Breast epithelium (tissue), 4 donors: ENCODE data around the gene ATG101. TPM values are rescaled to one million over a fixed set of nuclear protein-coding genes. Genes with fewer than 3 reads are reported as not detected.

Experiments
- DNase-seq, 2 donors: peaks; one replicate each; pipeline ENCODE4 v3.0.0-alpha.2; 2019; ENCODE audit warnings: low spot score in 2 of 2
- H3K27ac ChIP-seq, 2 donors: fragments of 200-600 bp; sonication (generic) in 1 of 2; one replicate each; pipeline ENCODE4 v1.5.1; 2016 to 2019; ENCODE audit warnings: mild to moderate bottlenecking in 1 of 2
- H3K27me3 ChIP-seq, 2 donors: fragments of 200-600 bp; sonication (generic) in 1 of 2; one replicate each; pipeline versions ENCODE4 v1.5.1 to v1.6.0; 2017 to 2019; ENCODE audit warnings: control low read depth in 1 of 2, mild to moderate bottlenecking in 1 of 2
- H3K36me3 ChIP-seq: fragments of 200-600 bp; one replicate; pipeline ENCODE4 v1.5.1; 2019
- H3K4me1 ChIP-seq, 2 donors: fragments of 200-600 bp; sonication (generic); one replicate each; pipeline ENCODE4 v1.5.1; 2016 to 2019; ENCODE audit warnings: control low read depth in 1 of 2
- H3K4me3 ChIP-seq, 3 donors: fragments of 200-600 bp; sonication (generic); 1 replicate in 2 of 3; 2 replicates in 1 of 3; pipeline ENCODE4 v1.5.1; 2016 to 2019; ENCODE audit warnings: mild to moderate bottlenecking in 3 of 3, moderate library complexity in 2 of 3
- H3K9me3 ChIP-seq, 2 donors: fragments of 200-600 bp; sonication (generic) in 1 of 2; one replicate each; pipeline ENCODE4 v1.5.1; 2016 to 2019; ENCODE audit warnings: control low read depth in 1 of 2
- CTCF ChIP-seq, 3 donors: fragments of 450-650 bp; IDR thresholded peaks; one replicate each; pipeline ENCODE4 v1.5.1; 2016 to 2017; ENCODE audit warnings: antibody characterized with exemption in 3 of 3, mild to moderate bottlenecking in 3 of 3, moderate library complexity in 3 of 3
- POLR2A ChIP-seq: fragments of 450-650 bp; IDR thresholded peaks from one replicate; pipeline ENCODE4 v1.6.1; 2016; ENCODE audit warnings: antibody characterized with exemption, mild to moderate bottlenecking, moderate library complexity
- POLR2AphosphoS5 ChIP-seq, 3 donors: sonication (generic); formaldehyde crosslinking; IDR thresholded peaks; one replicate each; pipeline ENCODE4 v1.6.1; 2017; ENCODE audit warnings: antibody characterized with exemption in 3 of 3
- intact Hi-C: fragments of 100-400 bp; cut with DNase I; formaldehyde crosslinking; loops from one replicate; pipeline ENCODE4 v1.15.1; 2023; ENCODE audit warnings: low total_unique reads
- total RNA-seq, 3 donors: library from RNA; depleted of rRNA; stranded (reverse); fragments of >200 nt; gene quantifications; one replicate each; pipeline ENCODE4 v1.1.0, GENCODE V29; 2016

The ATG101 gene
- total RNA-seq, 3 donors from 2014 or later, result 35.0 to 54.2 (median 39.7) TPM

- Histone ChIP-seq H3K27ac (peak overlapping the region in 1 of 2 donors; percentile 89), H3K4me3 (no peak overlapping the region), H3K4me1 (peaks cover 0 to 15% of the 10 kb centered on the region in 2 donors)
Measured at GRCh38 chr12:52082988-52083637, 13.3 kb downstream of the ATG101 start.

GRCh38 chr12:52083638-52083996, 13.8 kb downstream of the ATG101 start:
- intact Hi-C loops, result loop anchor here (5.0 kb wide), 1 partner anchor 56 kb away; no protein-coding TSS in a partner anchor
- no peak overlapping the region for H3K27ac ChIP-seq
- no peak for DNase-seq
- no peak overlapping the region for H3K4me3 ChIP-seq
- H3K27me3 ChIP-seq, result no peaks in the 10 kb centered on the region
- no peaks in the 10 kb centered on the region for H3K36me3 ChIP-seq
- no peaks in the 10 kb centered on the region for H3K9me3 ChIP-seq
- TF ChIP-seq CTCF (IDR thresholded peaks at IDR 0.05), result no peak
- no peak for TF ChIP-seq POLR2A
- TF ChIP-seq POLR2AphosphoS5 (IDR thresholded peaks at IDR 0.05), result no peak
- H3K4me1 ChIP-seq, result peaks cover 0 to 15% of the 10 kb centered on the region in 2 donors

More at GRCh38 chr12:52082988-52083637, 13.3 kb downstream of the ATG101 start:
- H3K36me3 ChIP-seq, result no peaks in the 10 kb centered on the region
- intact Hi-C loops, result loop anchor here (5.0 kb wide), 1 partner anchor 56 kb away; no protein-coding TSS in a partner anchor
- H3K27me3 ChIP-seq, result no peaks in the 10 kb centered on the region
- no peaks in the 10 kb centered on the region for H3K9me3 ChIP-seq
- peak; percentile 95 to 96 (median 96) for TF ChIP-seq CTCF (IDR thresholded peaks at IDR 0.05)
- TF ChIP-seq POLR2AphosphoS5 (IDR thresholded peaks at IDR 0.05), result no peak
- peak in 1 of 2 donors; percentile 40 for DNase-seq

DNA sequence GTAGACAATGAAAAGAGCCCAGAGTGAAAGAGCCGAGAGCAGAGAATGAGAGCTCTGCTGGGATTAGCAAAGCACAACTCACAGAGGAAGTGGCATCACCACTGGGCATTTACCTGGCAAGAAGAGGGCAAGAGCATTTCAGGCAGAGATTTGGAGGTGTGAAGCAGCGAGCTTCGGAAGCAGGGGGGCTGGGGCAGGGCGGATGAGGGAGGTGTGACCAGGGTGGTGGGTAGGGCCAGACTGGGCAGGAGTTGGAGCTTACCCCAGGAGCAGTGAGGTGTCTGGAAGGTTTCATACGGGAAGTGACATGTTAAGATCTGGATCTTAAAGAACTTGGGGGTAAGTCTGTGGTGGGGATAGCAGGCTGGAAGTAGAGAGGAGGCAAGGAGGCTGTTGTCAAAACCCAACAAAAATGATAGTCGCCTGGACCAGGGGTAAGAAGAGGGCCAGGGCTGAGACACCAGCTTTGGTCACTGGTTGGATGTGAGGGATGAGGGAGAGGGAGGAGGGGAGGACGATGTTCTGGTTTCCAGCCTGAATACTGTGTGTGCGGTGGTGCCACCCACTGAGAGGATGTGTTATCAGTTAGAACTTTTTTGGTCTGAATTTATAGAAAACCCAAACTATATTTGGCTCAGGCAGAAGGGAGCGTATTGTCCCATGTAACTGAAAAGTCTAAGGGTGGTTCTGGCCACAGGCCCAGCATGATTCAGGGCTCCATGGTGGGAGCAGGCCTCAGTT, 14.9 kb downstream of the ATG101 start:
- intact Hi-C loops, result loop anchor here (5.0 kb wide), 1 partner anchor 57 kb away; no protein-coding TSS in a partner anchor
- DNase-seq, result no peak
- Histone ChIP-seq H3K27me3 (no peaks in the 10 kb centered on the region), H3K4me3 (no peak overlapping the region), H3K36me3 (no peaks in the 10 kb centered on the region), H3K9me3 (no peaks in the 10 kb centered on the region), H3K4me1 (peaks cover 0 to 15% of the 10 kb centered on the region in 2 donors), H3K27ac (no peak overlapping the region)
- TF ChIP-seq POLR2A (no peak), POLR2AphosphoS5 (IDR thresholded peaks at IDR 0.05) (no peak), CTCF (IDR thresholded peaks at IDR 0.05) (no peak)

- no peak for TF ChIP-seq POLR2AphosphoS5 (IDR thresholded peaks at IDR 0.05)
- no peak for TF ChIP-seq CTCF (IDR thresholded peaks at IDR 0.05)
- TF ChIP-seq POLR2A, result no peak
- no peak overlapping the region for H3K4me3 ChIP-seq
- DNase-seq, result no peak
- intact Hi-C loops, result no loop called here
- peaks cover 0 to 15% of the 10 kb centered on the region in 2 donors for H3K4me1 ChIP-seq
- no peak overlapping the region for H3K27ac ChIP-seq
- H3K36me3 ChIP-seq, result no peaks in the 10 kb centered on the region
- no peaks in the 10 kb centered on the region for H3K27me3 ChIP-seq
- no peaks in the 10 kb centered on the region for H3K9me3 ChIP-seq
Measured at GRCh38 chr12:52085682-52086180, 16.0 kb downstream of the ATG101 start.

DNA sequence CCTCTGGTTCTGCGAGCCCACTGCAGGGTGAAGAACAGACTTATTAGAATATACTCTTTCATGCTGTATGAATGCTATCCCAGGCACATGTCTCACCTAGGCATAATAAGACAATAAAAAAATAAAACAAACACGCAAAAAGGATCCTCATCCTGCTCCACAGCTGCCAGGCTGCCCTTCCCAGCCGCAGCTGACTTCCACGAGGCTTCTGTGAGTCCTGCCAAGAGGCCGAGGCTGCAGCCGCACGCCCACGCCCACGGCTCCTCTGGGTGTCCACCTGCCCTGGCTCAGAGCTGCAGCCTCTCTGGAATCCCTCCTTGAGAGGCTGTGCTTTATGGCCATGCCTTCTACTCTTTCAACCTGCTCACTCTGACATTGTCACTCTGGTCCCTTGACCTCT, 16.6 kb downstream of the ATG101 start:
- Histone ChIP-seq H3K36me3 (no peaks in the 10 kb centered on the region), H3K4me3 (no peak overlapping the region), H3K4me1 (peaks cover 0 to 9% of the 10 kb centered on the region in 2 donors), H3K27me3 (no peaks in the 10 kb centered on the region), H3K9me3 (no peaks in the 10 kb centered on the region), H3K27ac (no peak overlapping the region)
- TF ChIP-seq POLR2A (no peak), CTCF (IDR thresholded peaks at IDR 0.05) (no peak), POLR2AphosphoS5 (IDR thresholded peaks at IDR 0.05) (no peak)
- no peak for DNase-seq
- intact Hi-C loops, result no loop called here
